ENCODE results near the gene CST3. TPM values are rescaled to one million over a fixed set of nuclear protein-coding genes. Genes with fewer than 3 reads are reported as not detected.

Gene CST3
- total and polyA plus RNA-seq, 3 donors from 2014 or later = 1,703 to 4,272 (median 3,145) TPM

DNA sequence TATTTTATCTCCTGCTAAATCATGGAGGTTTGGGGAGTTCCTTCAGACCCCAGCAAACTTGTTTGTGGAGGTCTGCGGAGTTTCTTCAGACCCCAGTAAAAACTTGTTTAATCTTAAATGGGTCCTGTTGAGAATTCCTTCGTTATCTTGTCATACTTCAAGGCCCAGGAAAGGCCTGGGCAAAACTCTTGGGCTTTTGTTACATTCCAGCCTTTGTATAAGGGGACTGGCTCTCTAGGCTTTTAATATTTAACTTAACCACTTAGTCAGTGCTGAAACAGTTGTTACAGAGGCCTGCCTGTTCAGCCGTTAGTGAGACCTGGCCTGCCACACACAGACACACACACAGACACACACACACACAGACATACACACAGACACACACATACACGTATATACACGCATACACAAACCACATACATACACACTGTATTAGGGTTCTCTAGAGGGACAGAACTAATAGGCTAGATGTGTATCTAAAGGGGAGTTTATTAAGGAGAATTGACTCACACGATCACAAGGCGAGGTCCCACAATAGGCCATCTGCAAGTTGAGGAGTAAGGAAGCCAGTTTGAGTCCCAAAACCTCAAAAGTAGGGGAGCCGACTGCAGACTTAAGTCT, 21.3 kb upstream of the CST3 start:
- no peaks in the 10 kb centered on the region for H3K36me3 ChIP-seq (ENCODE audit: low read depth, missing control alignments)
- H3K27ac ChIP-seq = no peak overlapping the region
- no peak overlapping the region for H3K4me3 ChIP-seq
- H3K27me3 ChIP-seq = no peaks in the 10 kb centered on the region
- H3K4me1 ChIP-seq = peaks cover 25% of the 10 kb centered on the region
- intact Hi-C loops (cut with DNase I; ENCODE audit: low total_unique reads) = no loop called here
- TF ChIP-seq, protein P1, sequence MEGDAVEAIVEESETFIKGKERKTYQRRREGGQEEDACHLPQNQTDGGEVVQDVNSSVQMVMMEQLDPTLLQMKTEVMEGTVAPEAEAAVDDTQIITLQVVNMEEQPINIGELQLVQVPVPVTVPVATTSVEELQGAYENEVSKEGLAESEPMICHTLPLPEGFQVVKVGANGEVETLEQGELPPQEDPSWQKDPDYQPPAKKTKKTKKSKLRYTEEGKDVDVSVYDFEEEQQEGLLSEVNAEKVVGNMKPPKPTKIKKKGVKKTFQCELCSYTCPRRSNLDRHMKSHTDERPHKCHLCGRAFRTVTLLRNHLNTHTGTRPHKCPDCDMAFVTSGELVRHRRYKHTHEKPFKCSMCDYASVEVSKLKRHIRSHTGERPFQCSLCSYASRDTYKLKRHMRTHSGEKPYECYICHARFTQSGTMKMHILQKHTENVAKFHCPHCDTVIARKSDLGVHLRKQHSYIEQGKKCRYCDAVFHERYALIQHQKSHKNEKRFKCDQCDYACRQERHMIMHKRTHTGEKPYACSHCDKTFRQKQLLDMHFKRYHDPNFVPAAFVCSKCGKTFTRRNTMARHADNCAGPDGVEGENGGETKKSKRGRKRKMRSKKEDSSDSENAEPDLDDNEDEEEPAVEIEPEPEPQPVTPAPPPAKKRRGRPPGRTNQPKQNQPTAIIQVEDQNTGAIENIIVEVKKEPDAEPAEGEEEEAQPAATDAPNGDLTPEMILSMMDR (IDR thresholded peaks at IDR 0.05) = no peak
- TF ChIP-seq POLR2A (IDR thresholded peaks at IDR 0.05) = no peak
- no peak for DNase-seq
- WGBS, 2 donors = 80 to 84% methylated on average over 8 of the region's 8 CpGs
- H3K9me3 ChIP-seq = no peaks in the 10 kb centered on the region

DNA sequence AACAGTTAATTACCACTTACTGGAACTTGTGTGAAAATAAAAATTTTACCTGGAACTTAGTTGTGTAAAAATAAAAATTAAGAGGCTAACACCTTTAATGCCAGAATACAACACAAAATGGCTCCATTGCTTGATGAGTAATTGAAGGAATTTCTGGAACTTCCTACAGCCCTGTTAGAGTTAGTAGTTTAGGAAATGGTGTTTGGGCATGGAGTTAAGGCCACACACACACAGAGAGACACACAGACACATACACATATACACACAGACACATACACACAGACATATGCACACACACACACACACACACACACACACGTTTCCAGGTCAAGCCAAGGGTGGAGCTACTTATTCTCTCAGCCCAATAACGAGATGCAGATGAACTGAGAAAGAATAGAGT, 20.6 kb upstream of the CST3 start:
- no peak for TF ChIP-seq POLR2A (IDR thresholded peaks at IDR 0.05)
- TF ChIP-seq, protein P1 (IDR thresholded peaks at IDR 0.05) = no peak
- H3K27me3 ChIP-seq = no peaks in the 10 kb centered on the region
- WGBS, 2 donors = 73 to 78% methylated on average over 2 of the region's 2 CpGs
- DNase-seq = no peak
- peaks cover 25% of the 10 kb centered on the region for H3K4me1 ChIP-seq
- no peak overlapping the region for H3K27ac ChIP-seq
- no peaks in the 10 kb centered on the region for H3K9me3 ChIP-seq
- H3K36me3 ChIP-seq (ENCODE audit: low read depth, missing control alignments) = no peaks in the 10 kb centered on the region
- no peak overlapping the region for H3K4me3 ChIP-seq
- intact Hi-C loops (cut with DNase I; ENCODE audit: low total_unique reads) = no loop called here

DNA sequence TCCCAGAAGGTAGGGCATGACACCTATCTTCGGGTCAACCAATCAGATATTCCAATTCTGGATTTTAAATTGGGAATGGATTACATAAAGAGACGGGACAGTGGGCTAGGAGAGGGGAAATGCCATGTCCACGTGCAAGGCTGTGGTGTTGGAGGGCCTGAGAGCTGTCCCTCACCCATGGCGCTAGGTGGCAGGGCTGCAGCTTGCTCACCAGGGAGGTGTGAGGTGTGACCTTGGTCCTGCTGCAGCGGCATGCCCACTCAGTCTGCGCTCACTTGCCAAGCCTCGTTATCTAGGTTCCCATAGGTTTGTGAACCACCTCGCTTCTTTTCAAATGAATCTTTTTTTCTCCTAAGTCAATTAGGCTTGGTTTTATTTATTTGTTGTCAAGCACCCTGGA, 19.4 kb upstream of the CST3 start:
- Histone ChIP-seq H3K4me1 (peaks cover 25% of the 10 kb centered on the region), H3K4me3 (no peak overlapping the region), H3K36me3 (ENCODE audit: low read depth, missing control alignments) (no peaks in the 10 kb centered on the region), H3K27me3 (no peaks in the 10 kb centered on the region), H3K9me3 (no peaks in the 10 kb centered on the region), H3K27ac (no peak overlapping the region)
- intact Hi-C loops (cut with DNase I; ENCODE audit: low total_unique reads) = no loop called here
- TF ChIP-seq, protein P1 (IDR thresholded peaks at IDR 0.05) = no peak
- no peak for TF ChIP-seq POLR2A (IDR thresholded peaks at IDR 0.05)
- DNase-seq = no peak
- WGBS, 2 donors = 51 to 72% methylated on average over 7 to 8 of the region's 8 CpGs

DNA sequence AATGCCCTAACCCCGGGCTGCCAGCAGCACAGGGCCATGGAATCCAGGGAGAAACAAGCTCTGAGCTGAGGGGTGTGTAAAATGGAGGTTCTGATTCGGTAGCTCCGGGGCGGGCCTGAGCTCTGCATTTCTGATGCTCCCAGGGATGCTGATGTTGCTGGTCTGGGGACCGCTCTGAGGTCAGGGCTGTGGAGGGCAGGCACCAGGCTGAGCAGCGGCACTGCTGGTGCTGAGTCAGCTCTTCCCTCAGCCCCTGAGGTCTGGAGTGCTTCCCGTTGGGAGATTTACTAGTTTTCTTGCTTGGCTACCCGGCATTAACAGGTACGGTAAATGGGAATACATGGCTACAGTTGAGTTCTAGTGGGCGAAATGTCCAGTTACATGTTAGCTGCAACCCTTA, 18.6 kb upstream of the CST3 start:
- intact Hi-C loops (cut with DNase I; ENCODE audit: low total_unique reads) = no loop called here
- H3K4me3 ChIP-seq = peak overlapping the region in 1 of 2 donors; percentile 43
- H3K9me3 ChIP-seq = no peaks in the 10 kb centered on the region
- WGBS, 2 donors = 22 to 48% methylated on average over 10 of the region's 10 CpGs
- no peak for TF ChIP-seq POLR2A (IDR thresholded peaks at IDR 0.05)
- TF ChIP-seq, protein P1 (IDR thresholded peaks at IDR 0.05) = no peak
- peaks cover 25% of the 10 kb centered on the region for H3K4me1 ChIP-seq
- DNase-seq = no peak
- peak overlapping the region; percentile 32 to 79 for H3K27ac ChIP-seq
- no peaks in the 10 kb centered on the region for H3K27me3 ChIP-seq
- H3K36me3 ChIP-seq (ENCODE audit: low read depth, missing control alignments) = no peaks in the 10 kb centered on the region
